GM15510 (cell line): ENCODE results near the gene MFNG.

ENCODE experiments used
- POLR2A ChIP-seq: IDR thresholded peaks from 3 replicates; pipeline ENCODE4 v1.6.1; 2011; ENCODE audit warnings: borderline replicate concordance; ENCODE audit not compliant: insufficient read length; ENCODE audit errors: extremely low read depth

The MFNG gene

DNA sequence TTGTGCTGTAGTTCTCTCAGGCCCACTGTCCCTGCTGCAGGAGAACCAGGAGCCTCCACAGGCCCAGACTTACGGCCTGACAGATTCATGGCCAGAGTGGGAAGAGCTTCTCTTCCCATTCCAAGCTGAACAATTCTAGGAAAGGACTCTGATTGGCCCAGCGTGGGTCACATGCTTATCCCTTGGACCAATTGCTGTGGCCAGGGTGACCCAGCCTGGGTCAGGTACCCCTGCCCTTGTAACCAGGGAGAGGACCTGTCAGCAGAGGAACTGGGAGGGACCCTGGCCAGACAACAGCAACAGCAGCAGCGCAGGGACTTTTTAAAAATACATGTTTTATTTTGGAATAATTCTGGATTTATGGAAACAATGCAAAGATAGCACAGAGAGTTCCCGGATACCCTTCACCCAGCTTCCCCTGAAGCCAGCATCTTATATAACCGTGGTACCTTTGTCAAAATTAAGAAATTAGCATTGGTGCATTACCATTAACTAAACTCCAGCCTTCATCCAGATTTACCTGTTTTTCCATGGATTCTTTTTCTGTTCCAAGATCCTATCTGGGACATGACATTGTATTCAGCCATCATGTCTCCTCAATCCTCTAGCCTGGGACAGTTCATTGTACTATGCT lies 50.1 kb downstream of the MFNG start:
- no peak for TF ChIP-seq POLR2A

DNA sequence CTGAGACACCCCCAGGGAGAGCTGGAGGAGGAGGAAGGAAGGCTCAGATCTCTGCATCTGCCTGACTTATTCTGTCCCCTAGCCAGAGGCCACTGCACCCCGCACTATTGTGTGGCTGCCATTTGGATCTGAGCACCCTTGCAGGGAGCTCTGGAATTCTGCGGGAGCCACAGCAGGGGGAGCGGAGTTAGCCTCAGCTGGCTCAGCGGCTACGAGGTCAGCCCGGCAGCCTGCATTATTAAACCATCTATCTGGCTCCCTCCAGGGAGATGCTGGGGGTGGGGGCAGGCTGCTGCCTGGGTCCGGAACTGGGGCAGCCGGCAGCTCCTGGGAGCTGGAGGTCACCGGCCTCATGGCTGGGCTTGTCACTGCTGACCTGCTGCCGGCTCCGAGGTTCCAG lies 52.4 kb downstream of the MFNG start:
- TF ChIP-seq POLR2A: no peak

DNA sequence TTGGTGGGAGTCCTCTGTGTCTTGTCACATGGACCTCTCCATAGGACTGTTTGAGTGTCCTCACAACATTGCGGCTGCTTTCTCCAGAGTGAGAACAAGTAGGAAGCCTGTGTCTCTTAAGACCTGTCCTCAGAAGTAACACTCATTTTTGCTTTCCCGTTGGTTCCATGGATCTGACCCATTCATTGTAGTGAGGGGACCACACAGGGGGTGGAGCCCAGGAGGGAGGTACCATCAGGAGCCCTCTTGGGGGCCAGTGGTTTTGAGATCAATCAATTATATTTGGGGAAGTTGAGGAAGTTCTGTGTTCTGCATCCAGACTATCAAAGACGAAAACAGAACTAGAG lies 53.5 kb downstream of the MFNG start:
- no peak for TF ChIP-seq POLR2A

DNA sequence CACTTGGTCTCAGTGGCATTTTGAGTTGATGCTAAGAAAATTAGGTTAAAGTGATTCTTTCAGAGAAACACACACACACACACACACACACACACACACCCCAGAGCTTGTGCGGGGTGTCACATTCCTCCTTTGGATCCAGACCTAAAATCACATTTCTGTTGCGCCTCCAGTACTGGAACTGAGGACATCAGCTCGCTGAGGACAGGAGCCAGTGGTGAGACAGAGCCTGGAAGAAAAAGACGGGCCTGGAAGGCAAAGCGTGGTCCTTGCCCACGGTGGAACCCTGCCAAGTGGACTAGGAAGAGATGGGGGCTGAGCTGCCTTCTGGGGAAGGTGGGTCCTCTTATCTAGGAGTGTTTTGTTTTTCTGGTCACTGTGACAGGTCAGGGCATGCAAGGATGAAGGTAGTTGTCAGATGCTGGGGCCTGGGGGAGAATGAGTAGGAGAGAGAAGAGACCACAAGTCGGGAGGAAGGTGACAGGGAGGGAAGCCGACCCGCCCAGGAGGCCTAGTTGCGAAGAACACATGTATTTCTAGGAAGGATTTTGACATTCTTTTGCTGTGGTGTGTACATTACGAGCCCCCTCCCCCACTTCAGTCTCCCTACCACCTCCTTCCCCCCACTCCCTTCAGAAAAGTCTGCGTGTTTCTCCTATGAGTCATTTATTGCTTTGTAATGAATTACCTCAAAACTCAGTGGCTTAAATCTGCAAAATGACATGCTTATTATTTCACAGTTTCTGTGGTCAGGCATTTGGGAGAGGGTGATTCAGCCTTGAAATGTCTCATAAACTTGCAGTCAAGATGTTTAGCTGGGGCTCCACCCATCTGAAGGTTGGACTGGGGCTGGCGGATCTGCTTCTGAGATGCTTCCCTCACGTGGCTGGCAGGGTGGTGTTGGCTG lies 54.1 kb downstream of the MFNG start:
- TF ChIP-seq POLR2A: no peak

DNA sequence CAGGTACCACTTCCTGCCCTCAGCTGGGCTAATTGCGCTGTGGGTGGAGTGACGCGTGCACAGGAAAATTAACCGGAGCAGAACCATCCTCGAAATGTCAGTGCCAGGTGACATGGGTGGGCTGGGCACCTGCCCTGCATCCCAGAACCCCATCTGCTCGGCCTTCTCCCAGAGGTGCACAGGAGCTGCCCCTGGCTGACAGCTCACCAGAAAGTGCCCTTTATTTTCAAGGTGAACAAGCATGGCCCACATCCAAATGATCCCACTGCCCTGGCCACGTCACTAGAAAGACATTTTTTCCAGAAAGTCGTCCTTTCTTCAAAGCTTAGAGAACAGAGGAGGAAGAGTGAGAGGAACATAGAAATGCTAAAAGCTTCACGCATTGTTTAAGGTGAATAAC lies 54.8 kb downstream of the MFNG start:
- TF ChIP-seq POLR2A: no peak

DNA sequence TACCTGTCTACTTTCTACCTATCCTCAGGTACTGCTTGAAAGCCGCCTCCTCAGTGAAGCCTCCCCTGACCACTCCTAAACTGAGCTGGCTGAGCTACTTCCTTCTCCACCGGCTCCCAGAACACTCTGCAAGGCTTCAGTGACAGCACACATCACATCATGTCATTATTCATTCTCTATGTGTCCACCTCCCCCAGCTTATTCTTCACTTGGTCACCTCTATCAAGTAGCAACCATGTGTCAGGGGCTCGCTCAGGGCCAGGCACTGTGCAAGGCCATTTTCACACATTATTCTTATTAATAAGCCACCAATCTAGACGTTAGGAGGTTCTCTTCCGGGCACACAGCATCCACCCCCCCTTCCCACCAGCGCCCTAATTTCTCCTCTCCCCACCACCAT lies 55.2 kb downstream of the MFNG start:
- TF ChIP-seq POLR2A: no peak

DNA sequence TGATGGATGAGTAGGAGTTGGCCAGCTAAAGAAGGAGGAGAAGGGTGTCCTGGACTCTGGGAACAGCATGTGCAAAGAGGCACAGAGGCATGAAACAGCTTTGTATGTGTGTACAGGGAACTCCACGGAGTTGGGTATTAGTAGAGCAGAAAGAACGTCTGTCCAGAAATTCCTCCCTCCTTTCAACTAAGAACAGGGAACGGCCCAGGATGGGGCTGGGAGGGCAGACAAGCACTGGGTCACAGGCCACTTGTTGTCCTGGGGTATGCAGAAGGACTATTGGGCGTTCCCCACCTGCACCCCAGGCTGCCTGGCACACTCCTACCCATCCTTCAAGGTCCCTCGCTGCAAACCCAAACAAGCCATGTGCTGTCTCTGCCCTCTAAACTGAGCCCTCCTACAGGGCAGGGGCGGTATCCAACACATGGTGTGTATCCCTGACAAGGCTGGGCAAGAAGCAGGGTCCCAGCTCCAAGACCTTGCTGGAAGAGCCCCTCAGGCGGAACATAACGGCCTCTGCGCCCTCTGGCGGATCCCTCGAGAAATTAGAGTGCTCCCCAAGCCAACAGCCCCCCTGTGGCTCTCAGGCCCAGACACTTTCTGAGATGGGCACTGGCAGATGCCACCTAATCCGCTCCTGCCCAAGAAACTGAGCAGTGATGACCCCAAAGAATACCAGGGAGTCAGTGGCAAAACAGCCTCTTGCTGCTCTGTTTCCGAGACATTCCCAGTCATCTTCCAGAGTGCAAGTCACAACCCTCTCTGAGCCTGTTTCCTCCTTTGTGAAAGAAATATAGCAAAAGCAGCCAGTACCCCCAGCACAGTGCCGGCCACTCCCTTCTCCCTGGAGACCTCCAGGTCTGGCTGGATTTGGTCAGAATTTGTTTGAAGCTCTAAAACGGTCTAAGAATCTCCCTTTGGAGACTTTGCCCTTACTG lies 57.3 kb downstream of the MFNG start:
- no peak for TF ChIP-seq POLR2A

DNA sequence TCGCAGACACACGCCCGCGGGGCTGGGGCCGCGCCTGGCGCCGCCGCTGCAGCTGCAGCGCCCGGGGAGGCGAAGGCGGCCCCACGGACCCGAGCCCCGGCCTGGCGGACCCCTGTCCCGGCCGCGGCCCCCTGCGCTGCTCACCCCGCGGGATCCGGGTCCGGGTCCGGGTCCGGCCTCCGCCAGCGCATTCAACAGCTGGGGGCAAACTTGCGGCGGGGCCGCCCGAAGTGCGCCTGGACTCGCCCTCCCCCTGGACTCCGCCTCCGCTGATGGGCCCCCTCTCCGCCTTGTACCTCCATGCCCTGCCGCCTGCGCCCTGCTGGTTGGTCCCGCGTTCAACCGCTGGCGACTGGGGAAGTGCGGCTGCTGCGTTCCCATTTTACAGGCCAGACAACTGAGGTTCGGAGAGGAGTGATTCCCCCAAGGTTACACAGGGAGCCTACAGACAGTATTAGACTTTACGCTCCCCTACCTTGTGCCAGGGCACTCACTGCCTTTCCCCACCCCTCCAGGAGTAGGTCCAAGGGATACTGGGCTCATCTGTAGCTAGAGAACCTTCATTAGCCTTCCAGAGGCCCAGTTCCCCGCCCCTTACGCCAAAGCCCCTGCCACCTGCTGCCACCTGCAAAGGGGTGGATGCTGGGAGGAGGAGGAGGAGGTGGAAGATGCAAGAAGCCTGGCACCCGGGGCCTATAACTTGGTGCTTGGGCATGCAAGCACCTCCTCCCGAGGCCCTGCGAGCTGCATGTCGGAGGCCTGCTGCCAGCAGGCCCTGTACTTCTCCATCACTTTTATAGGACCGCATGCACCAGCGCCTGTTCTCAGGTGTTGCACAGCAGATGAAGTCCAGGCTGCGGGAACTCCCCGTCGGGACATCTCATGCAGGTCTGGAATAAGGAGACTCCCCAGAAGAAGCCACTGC lies 58.2 kb downstream of the MFNG start:
- no peak for TF ChIP-seq POLR2A

DNA sequence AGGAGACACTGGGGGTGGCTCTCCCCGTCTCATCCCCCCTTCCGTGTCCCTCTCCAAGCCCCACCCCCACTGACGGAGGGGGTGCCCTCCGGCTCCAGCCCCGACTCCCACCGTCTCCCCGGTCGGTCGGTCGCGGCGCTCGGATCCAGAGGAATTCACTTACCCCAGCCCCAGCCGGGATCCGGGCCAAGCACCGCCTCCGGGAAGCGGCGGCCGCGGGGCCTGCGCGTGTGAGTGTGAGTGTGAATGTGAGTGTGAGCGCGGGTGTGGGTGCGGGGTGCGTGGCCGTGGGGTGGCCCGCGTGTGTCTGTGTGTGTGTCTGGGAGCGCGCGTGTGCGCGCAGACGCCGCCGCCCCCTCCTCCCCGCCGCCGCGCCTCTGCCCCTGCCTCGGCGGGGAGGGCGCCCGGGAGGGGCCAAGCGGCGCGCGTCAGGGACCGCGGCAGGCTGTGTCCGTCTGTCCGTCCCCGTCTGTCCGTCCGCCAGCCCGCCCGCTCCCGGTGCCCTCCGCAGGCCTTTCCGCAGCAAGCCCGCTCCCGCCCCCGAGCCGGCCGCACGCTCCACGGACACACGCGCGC lies 59.0 kb downstream of the MFNG start, which contains the start of gene ELFN2:
TSS of gene ELFN2 (minus strand) at position 345 of the 576 bp plus-strand sequence. CDS start 51,945 bp downstream, outside the sequence.
- no peak for TF ChIP-seq POLR2A

DNA sequence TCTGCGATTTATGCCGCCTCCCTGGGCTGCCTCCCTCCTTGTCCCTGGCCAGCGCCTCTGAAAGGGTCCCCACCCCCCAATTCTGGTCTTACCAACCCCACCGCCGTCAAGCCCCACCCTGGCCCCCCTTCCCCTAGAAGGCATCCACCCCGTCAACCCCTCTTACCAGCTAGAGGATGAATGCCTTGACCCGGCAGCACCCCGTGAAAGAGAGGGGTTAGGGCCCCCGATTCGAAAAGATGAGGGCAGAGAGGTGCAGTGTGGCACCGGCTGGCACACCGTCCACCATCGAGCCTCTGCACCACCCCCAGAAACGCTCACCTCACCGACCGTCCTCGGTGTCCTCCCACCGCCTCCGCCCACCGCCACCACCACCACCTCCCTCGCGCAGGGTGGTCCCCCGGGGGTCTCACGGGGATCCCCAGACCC lies 59.5 kb downstream of the MFNG start:
- no peak for TF ChIP-seq POLR2A

DNA sequence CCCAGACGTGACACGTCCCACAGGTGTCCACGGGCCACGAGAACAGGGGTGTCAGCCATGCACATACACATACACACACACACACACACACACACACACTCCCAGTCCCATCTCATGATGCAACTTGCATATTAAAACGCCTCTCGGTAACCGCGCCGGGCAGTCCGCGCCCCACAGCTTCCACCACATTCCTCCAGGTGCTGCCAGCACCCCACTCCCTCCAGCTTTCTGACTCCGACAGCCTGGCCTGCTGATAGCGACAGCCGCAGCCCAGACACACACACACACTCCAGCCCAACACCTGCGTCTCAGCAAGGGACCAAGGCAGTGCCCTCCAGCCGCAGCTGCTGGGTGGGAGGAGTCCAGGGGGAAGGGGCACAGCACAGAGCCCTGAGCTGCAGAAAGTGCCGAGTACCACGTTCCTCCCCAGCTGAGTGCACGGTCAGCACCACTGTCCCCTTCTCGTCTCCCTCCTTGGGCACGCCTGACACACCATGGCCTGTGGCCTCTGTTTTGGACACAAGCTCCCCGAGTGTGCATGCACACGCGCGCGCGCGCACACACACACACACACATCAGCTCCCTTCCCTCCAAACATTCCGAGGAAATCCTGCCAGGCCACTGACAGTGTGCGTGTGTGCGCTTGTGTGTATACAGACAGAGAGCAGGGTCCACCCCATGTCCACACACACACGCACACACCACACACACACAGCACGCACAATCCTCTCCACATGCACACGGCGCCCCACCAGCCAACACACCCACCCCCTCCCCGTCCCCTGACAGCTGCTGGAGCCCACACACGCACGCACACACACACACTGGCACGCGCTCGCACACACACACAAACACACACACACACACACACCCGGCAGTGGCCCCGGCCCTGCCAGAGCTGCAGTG lies 60.1 kb downstream of the MFNG start:
- no peak for TF ChIP-seq POLR2A

DNA sequence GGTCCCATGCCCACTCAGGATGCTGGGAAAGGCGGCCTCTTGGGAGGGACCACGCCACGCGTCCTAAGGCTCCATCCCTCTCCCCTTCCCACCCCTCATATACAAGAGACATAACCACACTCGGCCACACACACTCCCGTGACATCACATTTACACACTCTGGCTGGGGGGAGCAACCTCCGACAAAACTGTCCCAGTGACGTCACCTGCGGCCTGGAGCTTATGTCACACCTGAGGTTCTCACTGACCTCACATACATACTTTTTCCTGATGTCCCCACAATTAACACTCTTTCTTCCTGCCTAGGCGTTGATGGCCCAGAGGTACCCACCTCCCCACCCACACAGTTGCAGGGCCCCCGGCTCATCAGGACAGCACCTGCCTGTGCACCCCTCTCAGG lies 60.8 kb downstream of the MFNG start:
- no peak for TF ChIP-seq POLR2A

DNA sequence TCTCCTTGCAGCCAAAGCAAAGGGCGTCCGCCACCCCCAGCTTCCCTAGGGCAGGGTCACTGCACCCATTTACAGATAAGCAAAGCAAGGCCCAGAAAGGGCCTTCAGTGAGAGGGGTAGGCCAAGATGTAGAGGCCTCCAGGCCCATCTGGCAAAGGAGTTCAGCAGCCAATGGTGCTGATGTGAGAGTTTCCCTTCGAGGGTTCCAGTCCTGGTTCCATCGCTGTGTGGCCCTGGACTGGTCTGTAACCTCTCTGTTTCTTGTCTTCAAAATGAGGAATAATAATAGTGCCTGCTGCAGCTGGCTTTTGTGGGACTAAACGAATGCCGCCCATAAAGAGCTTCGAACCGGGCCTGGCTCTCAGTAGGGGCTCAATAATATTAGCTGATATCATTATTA lies 62.9 kb downstream of the MFNG start:
- no peak for TF ChIP-seq POLR2A

DNA sequence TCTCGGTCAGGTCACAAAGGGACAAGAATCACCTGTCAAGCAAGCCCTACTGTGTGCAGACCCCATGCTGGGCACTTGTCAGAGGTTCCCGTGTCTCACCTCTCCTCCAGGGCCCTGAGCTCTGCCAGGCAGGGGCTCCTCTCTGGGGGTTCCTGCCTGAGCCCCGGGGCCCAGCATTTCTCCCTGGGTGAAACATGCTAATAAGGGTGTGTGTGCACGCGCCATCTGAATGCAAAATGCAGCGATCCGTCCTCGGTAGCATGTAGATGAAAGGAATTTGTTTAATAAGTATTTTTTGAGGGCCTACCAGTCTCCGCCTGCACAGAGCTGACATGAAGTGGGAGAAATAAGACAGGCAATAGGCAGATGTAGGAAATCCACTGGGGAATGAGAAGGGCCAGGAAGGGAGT lies 64.7 kb downstream of the MFNG start:
- no peak for TF ChIP-seq POLR2A
